EL (cell line): ENCODE measurements around the gene UNC93A.
"Not testable (repeated sequence)": the region's sequence is repeated elsewhere in the genome, so short reads cannot be mapped to it uniquely, and the experiment has no call there.

Experiments
- DNase-seq: peaks from one replicate; pipeline ENCODE4 v3.0.0-alpha.2; 2016

UNC93A gene

GRCh38 chr6:167294651-167295494 lies 3.8 kb downstream of the UNC93A start:
- DNase-seq, result no peak

GRCh38 chr6:167295495-167296292 lies 4.6 kb downstream of the UNC93A start:
- DNase-seq, result no peak

GRCh38 chr6:167296293-167296690 lies 5.2 kb downstream of the UNC93A start:
- no peak for DNase-seq

- no peak for DNase-seq
These were observed 5.8 kb downstream of the UNC93A start for GRCh38 chr6:167296902-167297301.

GRCh38 chr6:167298127-167298526 lies 7.0 kb downstream of the UNC93A start:
- no peak for DNase-seq

GRCh38 chr6:167299641-167300308 lies 8.7 kb downstream of the UNC93A start:
- no peak for DNase-seq

- no peak for DNase-seq
These were observed 10.0 kb downstream of the UNC93A start for GRCh38 chr6:167300902-167301777.

GRCh38 chr6:167302074-167302473 lies 11.0 kb downstream of the UNC93A start:
- no peak for DNase-seq

GRCh38 chr6:167302796-167303195 lies 11.7 kb downstream of the UNC93A start:
- DNase-seq, result no peak

GRCh38 chr6:167303675-167304625 lies 12.8 kb downstream of the UNC93A start:
- DNase-seq, result no peak

- DNase-seq, result no peak
These were observed 13.8 kb downstream of the UNC93A start for GRCh38 chr6:167304912-167305311.

- no peak for DNase-seq
These were observed 14.7 kb downstream of the UNC93A start for GRCh38 chr6:167305796-167306195.

- DNase-seq, result no peak
These were observed 15.4 kb downstream of the UNC93A start for GRCh38 chr6:167306401-167306998.

- DNase-seq, result no peak
These were observed 16.3 kb downstream of the UNC93A start for GRCh38 chr6:167307342-167307955.

- DNase-seq, result no peak
These were observed 17.1 kb downstream of the UNC93A start for GRCh38 chr6:167308207-167308606.

- DNase-seq, result not testable (repeated sequence)
These were observed 18.5 kb downstream of the UNC93A start for GRCh38 chr6:167309355-167310192.

GRCh38 chr6:167311286-167311685 lies 20.2 kb downstream of the UNC93A start:
- DNase-seq, result no peak

GRCh38 chr6:167311691-167312090 lies 20.6 kb downstream of the UNC93A start:
- DNase-seq, result not testable (repeated sequence)

GRCh38 chr6:167314180-167314821 lies 23.2 kb downstream of the UNC93A start:
- no peak for DNase-seq
